GM23338 (cell line): ENCODE data around the gene NRF1. TPM values are rescaled to one million over a fixed set of nuclear protein-coding genes. Genes with fewer than 3 reads are reported as not detected.

ENCODE experiments used
- ATAC-seq: fragments of 200-7000 bp; cut with Tn5 transposase; 3 replicates; pipeline ENCODE4 v1.9.1; 2020
- DNase-seq: peaks from one replicate; pipeline ENCODE4 v3.0.0-alpha.2; 2015; ENCODE audit warnings: low spot score
- H2AFZ ChIP-seq: fragments of 200-600 bp; sonication (generic); 2 replicates; pipeline ENCODE4 v1.8.0; 2016; ENCODE audit warnings: antibody characterized with exemption, mild to moderate bottlenecking, moderate library complexity
- H3F3A ChIP-seq: fragments of 200-600 bp; sonication (generic); replicated peaks from 2 replicates; pipeline ENCODE4 v1.8.0; 2017; ENCODE audit warnings: antibody characterized with exemption, mixed run types, low read depth
- H3K27ac ChIP-seq: fragments of 200-600 bp; sonication (generic); 2 replicates; pipeline ENCODE4 v1.6.1; 2016; ENCODE audit warnings: low read depth
- H3K27me3 ChIP-seq: fragments of 200-600 bp; sonication (generic); 2 replicates; pipeline ENCODE4 v1.8.0; 2016; ENCODE audit warnings: mild to moderate bottlenecking, mixed run types, moderate library complexity; ENCODE audit not compliant: insufficient read depth
- H3K36me3 ChIP-seq: fragments of 200-600 bp; sonication (generic); 2 replicates; pipeline ENCODE4 v1.8.0; 2016; ENCODE audit warnings: mild to moderate bottlenecking; ENCODE audit not compliant: insufficient read depth
- H3K4me1 ChIP-seq: fragments of 200-600 bp; sonication (generic); 2 replicates; pipeline ENCODE4 v1.8.0; 2016; ENCODE audit warnings: mild to moderate bottlenecking, moderate library complexity; ENCODE audit not compliant: insufficient read depth
- H3K4me2 ChIP-seq: fragments of 200-600 bp; sonication (generic); 2 replicates; pipeline ENCODE4 v1.7.1; 2017; ENCODE audit warnings: mixed run types
- H3K4me3 ChIP-seq: fragments of 200-600 bp; sonication (generic); 2 replicates; pipeline ENCODE4 v1.6.1; 2016; ENCODE audit warnings: mixed run types
- H3K79me2 ChIP-seq: fragments of 200-600 bp; sonication (generic); replicated peaks from 2 replicates; pipeline ENCODE4 v1.8.0; 2017; ENCODE audit warnings: mild to moderate bottlenecking; ENCODE audit not compliant: insufficient read depth
- H3K9me2 ChIP-seq: fragments of 200-600 bp; sonication (generic); 2 replicates; pipeline ENCODE4 v1.8.0; 2017; ENCODE audit not compliant: insufficient read depth
- H4K20me1 ChIP-seq: fragments of 200-600 bp; sonication (generic); replicated peaks from 2 replicates; pipeline ENCODE4 v1.8.0; 2017; ENCODE audit warnings: mild to moderate bottlenecking; ENCODE audit not compliant: insufficient read depth
- H3K27ac Mint-ChIP-seq: 2 replicates; pipeline ENCODE4 v1.8.0; 2020; ENCODE audit warnings: inconsistent platforms, mild to moderate bottlenecking, moderate library complexity, mixed read lengths
- H3K27me3 Mint-ChIP-seq: 3 replicates; pipeline ENCODE4 v1.8.0; 2022; ENCODE audit warnings: low read depth, mild to moderate bottlenecking, moderate library complexity, mixed read lengths, inconsistent platforms; ENCODE audit not compliant: insufficient read depth, poor library complexity
- H3K36me3 Mint-ChIP-seq: 3 replicates; pipeline ENCODE4 v1.8.0; 2021; ENCODE audit warnings: low read depth, mild to moderate bottlenecking, inconsistent platforms, moderate library complexity, mixed read lengths
- H3K4me1 Mint-ChIP-seq: 3 replicates; pipeline ENCODE4 v1.8.0; 2020; ENCODE audit warnings: mild to moderate bottlenecking, inconsistent platforms, mixed read lengths
- H3K4me3 Mint-ChIP-seq: 3 replicates; pipeline ENCODE4 v1.8.0; 2021; ENCODE audit warnings: moderate library complexity, mild to moderate bottlenecking, inconsistent platforms, mixed read lengths
- H3K9me3 Mint-ChIP-seq: 3 replicates; pipeline ENCODE4 v1.8.0; 2020; ENCODE audit warnings: moderate library complexity, mild to moderate bottlenecking, inconsistent platforms, mixed read lengths
- JUNB ChIP-seq: IDR thresholded peaks from one replicate; pipeline ENCODE4 v1.6.1; 2016; ENCODE audit warnings: antibody characterized with exemption; ENCODE audit not compliant: unreplicated experiment
- NANOG ChIP-seq: IDR thresholded peaks from 2 replicates; pipeline ENCODE4 v1.6.1; 2016; ENCODE audit warnings: antibody characterized with exemption, borderline replicate concordance
- POLR2AphosphoS5 ChIP-seq: IDR thresholded peaks from 2 replicates; pipeline ENCODE4 v1.6.1; 2016; ENCODE audit warnings: antibody characterized with exemption, low read depth
- REST ChIP-seq: IDR thresholded peaks from one replicate; pipeline ENCODE4 v1.6.1; 2018; ENCODE audit warnings: antibody characterized with exemption; ENCODE audit not compliant: unreplicated experiment
- STAT1 ChIP-seq: IDR thresholded peaks from one replicate; pipeline ENCODE4 v1.6.1; 2016; ENCODE audit warnings: antibody characterized with exemption; ENCODE audit not compliant: unreplicated experiment
- ZNF114 ChIP-seq: fragments of 250-450 bp; sonication (Bioruptor Pico); IDR thresholded peaks from 2 replicates; pipeline ENCODE4 v1.5.0; 2020; ENCODE audit warnings: mild to moderate bottlenecking, moderate library complexity
- ZNF331 ChIP-seq: fragments of 250-450 bp; sonication (Bioruptor Pico); IDR thresholded peaks from 2 replicates; pipeline ENCODE4 v1.5.0; 2020; ENCODE audit warnings: low read depth, mild to moderate bottlenecking, moderate library complexity
- polyA plus RNA-seq: library from polyadenylated mRNA; unstranded; fragments of >200 nt; fragmentation: Nextera tagmentation; extraction: Ambion mirVana; gene quantifications from 2 replicates; pipeline ENCODE4 v1.2.1, GENCODE V29; 2016
- total RNA-seq: library from RNA; depleted of rRNA; stranded (reverse); fragments of >200 nt; shearing (Covaris generic); gene quantifications from 2 replicates; pipeline ENCODE4 v1.2.3, GENCODE V29; 2014
- TF ChIP-seq, protein P1 (sequence below): fragments of 250-450 bp; sonication (Bioruptor Pico); IDR thresholded peaks from 2 replicates; pipeline ENCODE4 v1.5.0; 2020; ENCODE audit warnings: mild to moderate bottlenecking, moderate library complexity
- TF ChIP-seq, protein P2 (sequence below): IDR thresholded peaks from 2 replicates; pipeline ENCODE4 v1.6.1; 2016; ENCODE audit warnings: antibody characterized with exemption

Gene NRF1
- total and polyA plus RNA-seq, 2 experiments from 2014 or later = 5.3 to 24.6 TPM

GRCh38 chr7:129574487-129574886 is 37.0 kb upstream of the NRF1 start (continued):
- no peak for TF ChIP-seq REST

- Mint-ChIP-seq H3K27me3 (peaks cover 3% of the 10 kb centered on the region), H3K9me3 (peaks cover 22% of the 10 kb centered on the region), H3K27ac (no peak overlapping the region), H3K36me3 (peaks cover 22% of the 10 kb centered on the region; the same call in 2 of the 3 replicates), H3K4me1 (no peaks in the 10 kb centered on the region), H3K4me3 (no peak overlapping the region)
- H3K4me2 ChIP-seq = no peak overlapping the region
- H3K27ac ChIP-seq = no peak overlapping the region
- H2AFZ ChIP-seq = no peak overlapping the region
- H4K20me1 ChIP-seq = no peaks in the 10 kb centered on the region
- ATAC-seq (no peak), DNase-seq (no peak)
- no peaks in the 10 kb centered on the region for H3K4me1 ChIP-seq
- no peaks in the 10 kb centered on the region for H3F3A ChIP-seq
- peaks cover 4% of the 10 kb centered on the region; the same call in 1 of the 2 replicates for H3K9me2 ChIP-seq
- H3K79me2 ChIP-seq = no peaks in the 10 kb centered on the region
- peaks cover 5% of the 10 kb centered on the region; the same call in 1 of the 2 replicates for H3K36me3 ChIP-seq
- no peaks in the 10 kb centered on the region for H3K27me3 ChIP-seq
- H3K4me3 ChIP-seq = no peak overlapping the region
- TF ChIP-seq, protein P1, sequence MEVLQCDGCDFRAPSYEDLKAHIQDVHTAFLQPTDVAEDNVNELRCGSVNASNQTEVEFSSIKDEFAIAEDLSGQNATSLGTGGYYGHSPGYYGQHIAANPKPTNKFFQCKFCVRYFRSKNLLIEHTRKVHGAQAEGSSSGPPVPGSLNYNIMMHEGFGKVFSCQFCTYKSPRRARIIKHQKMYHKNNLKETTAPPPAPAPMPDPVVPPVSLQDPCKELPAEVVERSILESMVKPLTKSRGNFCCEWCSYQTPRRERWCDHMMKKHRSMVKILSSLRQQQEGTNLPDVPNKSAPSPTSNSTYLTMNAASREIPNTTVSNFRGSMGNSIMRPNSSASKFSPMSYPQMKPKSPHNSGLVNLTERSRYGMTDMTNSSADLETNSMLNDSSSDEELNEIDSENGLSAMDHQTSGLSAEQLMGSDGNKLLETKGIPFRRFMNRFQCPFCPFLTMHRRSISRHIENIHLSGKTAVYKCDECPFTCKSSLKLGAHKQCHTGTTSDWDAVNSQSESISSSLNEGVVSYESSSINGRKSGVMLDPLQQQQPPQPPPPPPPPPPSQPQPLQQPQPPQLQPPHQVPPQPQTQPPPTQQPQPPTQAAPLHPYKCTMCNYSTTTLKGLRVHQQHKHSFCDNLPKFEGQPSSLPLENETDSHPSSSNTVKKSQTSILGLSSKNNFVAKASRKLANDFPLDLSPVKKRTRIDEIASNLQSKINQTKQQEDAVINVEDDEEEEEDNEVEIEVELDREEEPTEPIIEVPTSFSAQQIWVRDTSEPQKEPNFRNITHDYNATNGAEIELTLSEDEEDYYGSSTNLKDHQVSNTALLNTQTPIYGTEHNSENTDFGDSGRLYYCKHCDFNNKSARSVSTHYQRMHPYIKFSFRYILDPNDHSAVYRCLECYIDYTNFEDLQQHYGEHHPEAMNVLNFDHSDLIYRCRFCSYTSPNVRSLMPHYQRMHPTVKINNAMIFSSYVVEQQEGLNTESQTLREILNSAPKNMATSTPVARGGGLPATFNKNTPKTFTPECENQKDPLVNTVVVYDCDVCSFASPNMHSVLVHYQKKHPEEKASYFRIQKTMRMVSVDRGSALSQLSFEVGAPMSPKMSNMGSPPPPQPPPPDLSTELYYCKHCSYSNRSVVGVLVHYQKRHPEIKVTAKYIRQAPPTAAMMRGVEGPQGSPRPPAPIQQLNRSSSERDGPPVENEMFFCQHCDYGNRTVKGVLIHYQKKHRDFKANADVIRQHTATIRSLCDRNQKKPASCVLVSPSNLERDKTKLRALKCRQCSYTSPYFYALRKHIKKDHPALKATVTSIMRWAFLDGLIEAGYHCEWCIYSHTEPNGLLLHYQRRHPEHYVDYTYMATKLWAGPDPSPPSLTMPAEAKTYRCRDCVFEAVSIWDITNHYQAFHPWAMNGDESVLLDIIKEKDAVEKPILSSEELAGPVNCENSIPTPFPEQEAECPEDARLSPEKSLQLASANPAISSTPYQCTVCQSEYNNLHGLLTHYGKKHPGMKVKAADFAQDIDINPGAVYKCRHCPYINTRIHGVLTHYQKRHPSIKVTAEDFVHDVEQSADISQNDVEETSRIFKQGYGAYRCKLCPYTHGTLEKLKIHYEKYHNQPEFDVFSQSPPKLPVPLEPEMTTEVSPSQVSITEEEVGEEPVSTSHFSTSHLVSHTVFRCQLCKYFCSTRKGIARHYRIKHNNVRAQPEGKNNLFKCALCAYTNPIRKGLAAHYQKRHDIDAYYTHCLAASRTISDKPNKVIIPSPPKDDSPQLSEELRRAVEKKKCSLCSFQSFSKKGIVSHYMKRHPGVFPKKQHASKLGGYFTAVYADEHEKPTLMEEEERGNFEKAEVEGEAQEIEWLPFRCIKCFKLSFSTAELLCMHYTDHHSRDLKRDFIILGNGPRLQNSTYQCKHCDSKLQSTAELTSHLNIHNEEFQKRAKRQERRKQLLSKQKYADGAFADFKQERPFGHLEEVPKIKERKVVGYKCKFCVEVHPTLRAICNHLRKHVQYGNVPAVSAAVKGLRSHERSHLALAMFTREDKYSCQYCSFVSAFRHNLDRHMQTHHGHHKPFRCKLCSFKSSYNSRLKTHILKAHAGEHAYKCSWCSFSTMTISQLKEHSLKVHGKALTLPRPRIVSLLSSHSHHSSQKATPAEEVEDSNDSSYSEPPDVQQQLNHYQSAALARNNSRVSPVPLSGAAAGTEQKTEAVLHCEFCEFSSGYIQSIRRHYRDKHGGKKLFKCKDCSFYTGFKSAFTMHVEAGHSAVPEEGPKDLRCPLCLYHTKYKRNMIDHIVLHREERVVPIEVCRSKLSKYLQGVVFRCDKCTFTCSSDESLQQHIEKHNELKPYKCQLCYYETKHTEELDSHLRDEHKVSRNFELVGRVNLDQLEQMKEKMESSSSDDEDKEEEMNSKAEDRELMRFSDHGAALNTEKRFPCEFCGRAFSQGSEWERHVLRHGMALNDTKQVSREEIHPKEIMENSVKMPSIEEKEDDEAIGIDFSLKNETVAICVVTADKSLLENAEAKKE = no peak
- TF ChIP-seq REST = no peak
- TF ChIP-seq STAT1 = no peak
- no peak for TF ChIP-seq ZNF114
- no peak for TF ChIP-seq ZNF331 (CRISPR knock-in tag)
- no peak for TF ChIP-seq NANOG
- no peak for TF ChIP-seq JUNB
- TF ChIP-seq POLR2AphosphoS5 = no peak
- TF ChIP-seq, protein P2, sequence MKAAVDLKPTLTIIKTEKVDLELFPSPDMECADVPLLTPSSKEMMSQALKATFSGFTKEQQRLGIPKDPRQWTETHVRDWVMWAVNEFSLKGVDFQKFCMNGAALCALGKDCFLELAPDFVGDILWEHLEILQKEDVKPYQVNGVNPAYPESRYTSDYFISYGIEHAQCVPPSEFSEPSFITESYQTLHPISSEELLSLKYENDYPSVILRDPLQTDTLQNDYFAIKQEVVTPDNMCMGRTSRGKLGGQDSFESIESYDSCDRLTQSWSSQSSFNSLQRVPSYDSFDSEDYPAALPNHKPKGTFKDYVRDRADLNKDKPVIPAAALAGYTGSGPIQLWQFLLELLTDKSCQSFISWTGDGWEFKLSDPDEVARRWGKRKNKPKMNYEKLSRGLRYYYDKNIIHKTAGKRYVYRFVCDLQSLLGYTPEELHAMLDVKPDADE = no peak
These were observed 35.8 kb upstream of the NRF1 start for GRCh38 chr7:129575699-129576098.
